Measurements from ENCODE around the gene SMG6. TPM values are rescaled to one million over a fixed set of nuclear protein-coding genes. Genes with fewer than 3 reads are reported as not detected.

SMG6 gene
- total RNA-seq, 2 donors from 2014 or later, result 27.8 to 29.4 TPM

DNA sequence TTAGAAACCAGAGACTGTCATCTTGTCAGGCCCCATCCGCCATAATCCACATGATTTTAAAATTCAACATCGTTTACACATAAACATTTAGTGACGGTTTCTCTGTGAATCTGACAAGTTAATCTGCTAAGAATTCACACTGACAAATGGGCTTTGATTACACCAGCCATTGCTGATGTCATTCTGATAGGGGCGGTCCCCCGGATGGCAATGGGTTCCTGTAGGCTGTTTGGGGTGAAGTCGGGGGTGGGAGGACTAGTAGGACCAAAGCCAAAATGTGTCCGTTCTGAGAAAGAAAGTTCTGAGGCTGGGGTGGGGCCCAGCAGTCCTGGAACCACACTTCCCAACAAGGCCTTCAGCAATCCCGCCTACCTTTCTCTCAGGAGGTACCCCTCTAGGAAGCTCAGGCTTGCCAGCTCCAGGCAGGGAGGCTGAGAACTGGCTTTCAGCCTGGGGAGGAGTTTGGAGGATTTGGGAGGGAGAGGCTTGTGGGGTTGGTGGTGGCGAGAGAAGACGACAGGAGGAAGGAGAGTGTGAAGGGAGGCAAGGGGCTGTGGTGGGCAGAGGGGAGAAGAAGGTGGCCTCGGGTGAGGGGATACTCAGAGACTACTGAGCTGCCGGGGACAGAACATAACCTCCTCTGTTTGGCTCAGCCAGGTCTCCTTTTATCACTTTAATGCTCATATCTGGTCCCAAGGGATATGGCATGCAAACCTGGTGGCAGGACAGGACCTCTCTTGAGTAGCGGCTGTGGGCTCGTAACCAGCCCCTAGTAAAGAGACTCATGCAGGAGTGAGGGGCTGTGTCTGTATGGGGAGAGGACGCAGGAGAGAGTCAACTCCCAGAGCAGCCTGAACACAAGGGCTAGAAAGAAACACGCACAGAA, 240.1 kb downstream of the SMG6 start:
- peak in 1 of 2 donors; percentile 28 for DNase-seq

DNA sequence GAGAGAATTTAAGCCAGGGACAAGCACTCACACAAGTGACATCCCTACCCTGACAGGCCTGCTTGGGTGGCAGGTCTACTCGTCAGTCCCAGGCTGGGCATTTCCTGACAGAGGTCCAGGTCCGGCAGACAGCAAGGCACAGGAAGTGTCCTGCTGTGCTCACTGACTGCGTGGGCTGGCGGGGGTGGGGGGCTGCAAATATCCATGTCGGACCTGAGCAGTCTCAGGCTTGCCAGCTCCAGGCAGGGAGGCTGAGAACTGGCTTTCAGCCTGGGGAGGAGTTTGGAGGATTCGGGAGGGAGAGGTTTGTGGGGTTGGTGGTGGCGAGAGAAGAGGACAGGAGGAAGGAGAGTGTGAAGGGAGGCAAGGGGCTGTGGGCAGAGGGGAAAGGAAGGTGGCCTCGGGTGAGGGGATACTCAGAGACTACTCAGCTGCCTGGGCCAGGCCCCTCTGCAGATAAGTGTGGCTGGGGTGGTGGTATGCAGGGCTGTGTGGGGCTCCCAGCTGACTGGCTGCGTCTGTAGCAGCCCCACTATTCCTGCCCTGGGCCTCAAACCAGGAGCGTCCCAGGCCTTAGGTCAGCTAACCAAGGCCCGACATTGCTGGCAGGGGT, 240.9 kb downstream of the SMG6 start:
- intact Hi-C loops (cut with DNase I, micrococcal nuclease), result loop anchor here in 1 of 2 donors (5.0 kb wide), 1 partner anchor 170 kb away; no protein-coding TSS in a partner anchor
- ATAC-seq (no peak), DNase-seq (peak in 1 of 2 donors; percentile 10)

More for the DNA sequence above, 240.1 kb downstream of the SMG6 start:
- intact Hi-C loops (cut with DNase I, micrococcal nuclease), result loop anchor here in 1 of 2 donors (5.0 kb wide), 1 partner anchor 169 kb away; no protein-coding TSS in a partner anchor
- ATAC-seq, result no peak

- DNase-seq (no peak), ATAC-seq (no peak)
- intact Hi-C loops (cut with DNase I, micrococcal nuclease), result loop anchor here in 1 of 2 donors (5.0 kb wide), 1 partner anchor 171 kb away; no protein-coding TSS in a partner anchor
Observed at GRCh38 chr17:2061441-2061958, 242.1 kb downstream of the SMG6 start.

GRCh38 chr17:2060681-2061440, 242.7 kb downstream of the SMG6 start:
- ATAC-seq, result no peak
- intact Hi-C loops (cut with DNase I, micrococcal nuclease), result loop anchor here in 1 of 2 donors (5.0 kb wide), 1 partner anchor 171 kb away; no protein-coding TSS in a partner anchor
- peak in 1 of 2 donors; percentile 24 for DNase-seq

- ATAC-seq (no peak), DNase-seq (peak in 1 of 2 donors; percentile 5)
- intact Hi-C loops (cut with DNase I, micrococcal nuclease), result loop anchor here in 1 of 2 donors (5.0 kb wide), 1 partner anchor 172 kb away; no protein-coding TSS in a partner anchor
Observed at GRCh38 chr17:2060385-2060658, 243.3 kb downstream of the SMG6 start.

GRCh38 chr17:2059547-2060384, 243.8 kb downstream of the SMG6 start:
- DNase-seq (no peak), ATAC-seq (no peak)
- intact Hi-C loops (cut with DNase I, micrococcal nuclease), result loop anchor here in 1 of 2 donors (5.0 kb wide), 1 partner anchor 173 kb away; no protein-coding TSS in a partner anchor

GRCh38 chr17:2058586-2059546, 244.7 kb downstream of the SMG6 start:
- DNase-seq, result peak; percentile 69 to 89
- intact Hi-C loops (cut with DNase I, micrococcal nuclease), result no loop called here
- ATAC-seq, result peak; percentile 71

DNA sequence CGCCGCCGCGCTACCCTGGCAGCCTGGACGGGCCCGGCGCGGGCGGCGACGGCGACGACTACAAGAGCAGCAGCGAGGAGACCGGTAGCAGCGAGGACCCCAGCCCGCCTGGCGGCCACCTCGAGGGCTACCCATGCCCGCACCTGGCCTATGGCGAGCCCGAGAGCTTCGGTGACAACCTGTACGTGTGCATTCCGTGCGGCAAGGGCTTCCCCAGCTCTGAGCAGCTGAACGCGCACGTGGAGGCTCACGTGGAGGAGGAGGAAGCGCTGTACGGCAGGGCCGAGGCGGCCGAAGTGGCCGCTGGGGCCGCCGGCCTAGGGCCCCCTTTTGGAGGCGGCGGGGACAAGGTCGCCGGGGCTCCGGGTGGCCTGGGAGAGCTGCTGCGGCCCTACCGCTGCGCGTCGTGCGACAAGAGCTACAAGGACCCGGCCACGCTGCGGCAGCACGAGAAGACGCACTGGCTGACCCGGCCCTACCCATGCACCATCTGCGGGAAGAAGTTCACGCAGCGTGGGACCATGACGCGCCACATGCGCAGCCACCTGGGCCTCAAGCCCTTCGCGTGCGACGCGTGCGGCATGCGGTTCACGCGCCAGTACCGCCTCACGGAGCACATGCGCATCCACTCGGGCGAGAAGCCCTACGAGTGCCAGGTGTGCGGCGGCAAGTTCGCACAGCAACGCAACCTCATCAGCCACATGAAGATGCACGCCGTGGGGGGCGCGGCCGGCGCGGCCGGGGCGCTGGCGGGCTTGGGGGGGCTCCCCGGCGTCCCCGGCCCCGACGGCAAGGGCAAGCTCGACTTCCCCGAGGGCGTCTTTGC, 245.6 kb downstream of the SMG6 start:
- intact Hi-C loops (cut with DNase I, micrococcal nuclease), result no loop called here
- ATAC-seq, result no peak
- no peak for DNase-seq

DNA sequence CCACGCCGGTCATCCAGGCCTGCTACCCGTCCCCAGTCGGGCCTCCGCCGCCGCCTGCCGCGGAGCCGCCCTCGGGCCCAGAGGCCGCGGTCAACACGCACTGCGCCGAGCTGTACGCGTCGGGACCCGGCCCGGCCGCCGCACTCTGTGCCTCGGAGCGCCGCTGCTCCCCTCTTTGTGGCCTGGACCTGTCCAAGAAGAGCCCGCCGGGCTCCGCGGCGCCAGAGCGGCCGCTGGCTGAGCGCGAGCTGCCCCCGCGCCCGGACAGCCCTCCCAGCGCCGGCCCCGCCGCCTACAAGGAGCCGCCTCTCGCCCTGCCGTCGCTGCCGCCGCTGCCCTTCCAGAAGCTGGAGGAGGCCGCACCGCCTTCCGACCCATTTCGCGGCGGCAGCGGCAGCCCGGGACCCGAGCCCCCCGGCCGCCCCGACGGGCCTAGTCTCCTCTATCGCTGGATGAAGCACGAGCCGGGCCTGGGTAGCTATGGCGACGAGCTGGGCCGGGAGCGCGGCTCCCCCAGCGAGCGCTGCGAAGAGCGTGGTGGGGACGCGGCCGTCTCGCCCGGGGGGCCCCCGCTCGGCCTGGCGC, 246.3 kb downstream of the SMG6 start:
- intact Hi-C loops (cut with DNase I, micrococcal nuclease), result no loop called here
- ATAC-seq (no peak), DNase-seq (no peak)

DNA sequence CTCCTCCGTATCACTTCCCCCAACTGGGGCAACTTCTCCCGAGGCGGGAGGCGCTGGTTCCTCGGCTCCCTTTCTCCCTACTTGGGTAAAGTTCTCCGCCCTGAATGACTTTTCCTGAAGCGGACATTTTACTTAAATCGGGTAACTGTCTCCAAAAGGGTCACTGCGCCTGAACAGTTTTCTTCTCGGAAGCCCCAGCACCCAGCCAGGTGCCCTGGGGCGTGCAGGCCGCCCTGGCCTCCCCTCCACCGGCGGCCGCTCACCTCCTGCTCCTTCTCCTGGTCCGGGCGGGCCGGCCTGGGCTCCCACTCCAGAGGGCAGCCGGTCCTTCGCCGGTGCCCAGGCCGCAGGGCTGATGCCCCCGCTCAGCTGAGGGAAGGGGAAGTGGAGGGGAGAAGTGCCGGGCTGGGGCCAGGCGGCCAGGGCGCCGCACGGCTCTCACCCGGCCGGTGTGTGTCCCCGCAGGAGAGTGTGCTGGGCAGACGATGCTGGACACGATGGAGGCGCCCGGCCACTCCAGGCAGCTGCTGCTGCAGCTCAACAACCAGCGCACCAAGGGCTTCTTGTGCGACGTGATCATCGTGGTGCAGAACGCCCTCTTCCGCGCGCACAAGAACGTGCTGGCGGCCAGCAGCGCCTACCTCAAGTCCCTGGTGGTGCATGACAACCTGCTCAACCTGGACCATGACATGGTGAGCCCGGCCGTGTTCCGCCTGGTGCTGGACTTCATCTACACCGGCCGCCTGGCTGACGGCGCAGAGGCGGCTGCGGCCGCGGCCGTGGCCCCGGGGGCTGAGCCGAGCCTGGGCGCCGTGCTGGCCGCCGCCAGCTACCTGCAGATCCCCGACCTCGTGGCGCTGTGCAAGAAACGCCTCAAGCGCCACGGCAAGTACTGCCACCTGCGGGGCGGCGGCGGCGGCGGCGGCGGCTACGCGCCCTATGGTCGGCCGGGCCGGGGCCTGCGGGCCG, 247.1 kb downstream of the SMG6 start:
- peak; percentile 28 for ATAC-seq
- DNase-seq, result peak in 1 of 2 donors; percentile 58
- intact Hi-C loops (cut with DNase I, micrococcal nuclease), result no loop called here

DNA sequence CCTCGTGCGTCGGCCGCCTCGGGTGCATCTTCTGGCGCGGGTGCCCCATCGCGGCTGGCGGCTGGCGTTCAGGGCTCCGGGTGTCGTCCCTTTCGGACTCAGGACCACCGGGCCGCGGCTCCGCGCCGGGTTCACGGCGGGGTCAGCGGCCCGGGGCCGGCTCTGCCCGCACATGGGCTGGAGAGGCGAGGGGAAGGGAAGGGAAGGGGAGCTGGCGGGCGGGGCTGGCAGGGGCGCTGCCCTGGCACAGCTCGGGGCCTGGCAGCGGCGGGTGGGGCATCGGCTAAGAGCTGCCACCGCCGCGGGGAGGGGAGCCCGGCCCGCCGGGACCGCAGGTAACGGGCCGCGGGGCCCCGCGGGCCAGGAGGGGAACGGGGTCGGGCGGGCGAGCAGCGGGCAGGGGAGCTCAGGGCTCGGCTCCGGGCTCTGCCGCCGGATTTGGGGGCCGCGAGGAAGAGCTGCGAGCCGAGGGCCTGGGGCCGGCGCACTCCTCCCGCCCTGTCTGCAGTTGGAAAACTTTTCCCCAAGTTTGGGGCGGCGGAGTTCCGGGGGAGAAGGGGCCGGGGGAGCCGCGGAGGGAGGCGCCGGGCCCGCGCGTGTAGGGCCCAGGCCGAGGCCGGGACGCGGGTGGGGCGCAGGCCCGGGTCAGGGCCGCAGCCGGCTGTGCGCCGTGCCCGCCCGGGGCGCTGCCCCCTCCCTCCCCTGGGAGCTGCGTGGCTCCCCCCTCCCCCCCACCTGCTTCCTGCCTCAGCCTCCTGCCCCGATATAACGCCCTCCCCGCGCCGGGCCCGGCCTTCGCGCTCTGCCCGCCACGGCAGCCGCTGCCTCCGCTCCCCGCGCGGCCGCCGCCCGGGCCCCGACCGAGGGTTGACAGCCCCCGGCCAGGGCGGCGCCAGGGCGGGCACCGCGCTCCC, 248.0 kb downstream of the SMG6 start:
- DNase-seq (peak in 1 of 2 donors; percentile 54), ATAC-seq (no peak)
- intact Hi-C loops (cut with DNase I, micrococcal nuclease), result loop anchor here in 1 of 2 donors (2.0 kb wide), 1 partner anchor 189 kb away; no protein-coding TSS in a partner anchor

GRCh38 chr17:2054512-2055291, 248.9 kb downstream of the SMG6 start, which contains the start of gene HIC1:
Gene HIC1, plus strand, starts transcription at chr17:2055103. Its CDS starts 1,588 bp downstream, at chr17:2056691.
- peak; percentile 56 for ATAC-seq
- intact Hi-C loops (cut with DNase I, micrococcal nuclease), result loop anchor here in 1 of 2 donors (2.0 kb wide), 1 partner anchor 190 kb away; no protein-coding TSS in a partner anchor
- peak in 1 of 2 donors; percentile 78 for DNase-seq

DNA sequence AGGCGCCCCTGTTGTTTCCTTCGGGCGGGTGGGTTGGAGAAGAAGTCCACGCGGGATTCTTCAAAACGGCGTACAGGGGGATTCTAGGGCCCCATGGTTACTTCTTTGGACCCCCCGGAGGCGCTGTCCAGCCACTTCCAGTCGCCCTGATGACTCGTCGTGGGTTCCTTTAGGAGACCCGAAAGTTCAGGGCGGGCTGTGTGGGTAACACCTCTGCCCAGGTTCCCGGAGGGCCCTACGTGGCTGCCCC, 249.4 kb downstream of the SMG6 start:
- ATAC-seq, result no peak
- DNase-seq, result no peak
- intact Hi-C loops (cut with DNase I, micrococcal nuclease), result loop anchor here in 1 of 2 donors (2.0 kb wide), 1 partner anchor 191 kb away; no protein-coding TSS in a partner anchor

Measured in left colon (tissue), 2 donors.